HCT116 (cell line): ENCODE measurements around the gene MARVELD1. TPM values are rescaled to one million over a fixed set of nuclear protein-coding genes. Genes with fewer than 3 reads are reported as not detected.

Experiments used
- ATAC-seq: fragments of 200-7000 bp; cut with Tn5 transposase; 2 replicates; pipeline ENCODE4 v1.9.1; 2020; ENCODE audit warnings: mild to moderate bottlenecking, moderate library complexity
- BruUV-seq: library from RNA; stranded (reverse); fragments of 400-500 nt; replicated peaks from 2 replicates; lab custom pipeline; 2021; lab: Mats Ljungman, UMichigan
- CTCF ChIA-PET: fragments of 300-600 bp; sonication (Branson Sonifier 250); formaldehyde crosslinking; loops from one replicate; lab custom pipeline; 2021; ENCODE audit warnings: antibody characterized with exemption; lab: Charles Lee
- POLR2A ChIA-PET: fragments of 300-600, 350-600 bp; sonication (Branson Sonifier 250); formaldehyde crosslinking; loops from one replicate; lab custom pipeline; 2021; ENCODE audit warnings: antibody characterized with exemption; lab: Charles Lee
- RAD21 ChIA-PET, 2 experiments: fragments of 300-600 bp; sonication (Branson Sonifier 250); formaldehyde crosslinking; loops; one replicate each; lab custom pipeline; 2023; ENCODE audit warnings: low total read pairs in 2 of 2; ENCODE audit not compliant: uncharacterized antibody in 2 of 2, unreplicated experiment in 2 of 2, low non-redundant PET in 1 of 2; lab: Charles Lee
- DNase-seq: peaks from one replicate; pipeline ENCODE4 v3.0.0-alpha.2; 2010; ENCODE audit warnings: low read depth, low spot score
- H2AFZ ChIP-seq: fragments of 200-600 bp; shearing (Covaris generic), sonication (generic); 2 replicates; pipeline ENCODE4 v1.6.1; 2017; ENCODE audit warnings: low read depth, mixed run types, mixed read lengths, antibody characterized with exemption, low read length; ENCODE audit not compliant: poor library complexity, severe bottlenecking
- H3K27ac ChIP-seq: 2 replicates; pipeline ENCODE4 v1.5.1; 2012; ENCODE audit warnings: low read depth, low read length
- H3K27me3 ChIP-seq: fragments of 200-600 bp; sonication (generic); 2 replicates; pipeline ENCODE4 v1.6.1; 2016; ENCODE audit warnings: mixed run types, low read length, mixed read lengths; ENCODE audit not compliant: insufficient read depth
- H3K36me3 ChIP-seq, 2 experiments: fragments of 200-500 bp in 1 of 2; fragments of 200-600 bp in 1 of 2; sonication (Bioruptor generic) in 1 of 2; sonication (generic) in 1 of 2; 2 replicates each; pipeline versions ENCODE4 v1.5.1 to v1.6.1; 2014 to 2016; ENCODE audit warnings: low read length in 2 of 2, inconsistent platforms in 1 of 2, mixed read lengths in 1 of 2, mixed run types in 1 of 2; ENCODE audit not compliant: insufficient read depth in 2 of 2, control insufficient read depth in 1 of 2
- H3K4me1 ChIP-seq, 2 experiments: fragments of 200-600 bp in 1 of 2; sonication (generic) in 1 of 2; 2 replicates each; pipeline versions ENCODE4 v1.5.1 to v1.6.1; 2012 to 2017; ENCODE audit warnings: low read length in 2 of 2, inconsistent platforms in 1 of 2, mild to moderate bottlenecking in 1 of 2, mixed read lengths in 1 of 2, mixed run types in 1 of 2, moderate library complexity in 1 of 2; ENCODE audit not compliant: insufficient read depth in 2 of 2, control insufficient read depth in 1 of 2
- H3K4me2 ChIP-seq: fragments of 200-600 bp; sonication (generic); 2 replicates; pipeline ENCODE4 v1.6.1; 2017; ENCODE audit warnings: mixed run types, low read length, mixed read lengths
- H3K4me3 ChIP-seq, 2 experiments: fragments of 200-600 bp in 1 of 2; sonication (generic) in 1 of 2; replicated peaks in 1 of 2; 2 replicates each; pipeline ENCODE4 v1.5.1; 2011 to 2016; ENCODE audit warnings: low read length in 2 of 2, control low read depth in 1 of 2, low read depth in 1 of 2, mild to moderate bottlenecking in 1 of 2, mixed read lengths in 1 of 2, mixed run types in 1 of 2
- H3K79me2 ChIP-seq: fragments of 200-600 bp; sonication (generic); 2 replicates; pipeline ENCODE4 v1.6.1; 2017; ENCODE audit warnings: mild to moderate bottlenecking, mixed run types, low read length, moderate library complexity, mixed read lengths; ENCODE audit not compliant: insufficient read depth
- H3K9ac ChIP-seq: fragments of 200-600 bp; sonication (generic); 2 replicates; pipeline ENCODE4 v1.6.1; 2016; ENCODE audit warnings: low read length, mixed read lengths
- H3K9me2 ChIP-seq: fragments of 200-600 bp; sonication (generic), shearing (Covaris generic); 2 replicates; pipeline ENCODE4 v1.6.1; 2017; ENCODE audit warnings: mixed run types, mild to moderate bottlenecking, moderate library complexity; ENCODE audit not compliant: insufficient read depth
- H3K9me3 ChIP-seq, 2 experiments: fragments of 200-500 bp in 1 of 2; fragments of 200-600 bp in 1 of 2; sonication (Bioruptor generic) in 1 of 2; sonication (generic) in 1 of 2; 2 replicates each; pipeline ENCODE4 v1.6.1; 2014 to 2017; ENCODE audit warnings: low read length in 2 of 2, mixed read lengths in 2 of 2, inconsistent platforms in 1 of 2, low read depth in 1 of 2, mild to moderate bottlenecking in 1 of 2, mixed run types in 1 of 2, moderate library complexity in 1 of 2; ENCODE audit not compliant: control insufficient read depth in 1 of 2, insufficient read depth in 1 of 2
- H4K20me1 ChIP-seq: fragments of 200-600 bp; sonication (generic), shearing (Covaris generic); 2 replicates; pipeline ENCODE4 v1.6.1; 2017; ENCODE audit warnings: mixed run types, mild to moderate bottlenecking, moderate library complexity; ENCODE audit not compliant: insufficient read depth
- EZH2phosphoT487 ChIP-seq: fragments of 200-600 bp; IDR thresholded peaks from 2 replicates; pipeline ENCODE4 v1.6.1; 2018; ENCODE audit warnings: antibody characterized with exemption, borderline replicate concordance
- MAX ChIP-seq: IDR thresholded peaks from 2 replicates; pipeline ENCODE4 v1.6.1; 2012
- POLR2A ChIP-seq: IDR thresholded peaks from 2 replicates; pipeline ENCODE4 v1.7.0; 2011; ENCODE audit warnings: borderline replicate concordance; ENCODE audit not compliant: insufficient read depth, insufficient read length; ENCODE audit errors: extremely low read depth
- POLR2AphosphoS5 ChIP-seq: IDR thresholded peaks from 2 replicates; pipeline ENCODE4 v1.6.1; 2011; ENCODE audit warnings: mild to moderate bottlenecking, low read depth, low read length, moderate library complexity
- RAD21 ChIP-seq: IDR thresholded peaks from 2 replicates; pipeline ENCODE4 v1.6.1; 2012; ENCODE audit warnings: low read depth, mild to moderate bottlenecking
- SIN3A ChIP-seq: IDR thresholded peaks from 2 replicates; pipeline ENCODE4 v1.6.1; 2012; ENCODE audit warnings: low read depth
- SP1 ChIP-seq: IDR thresholded peaks from 2 replicates; pipeline ENCODE4 v1.6.1; 2012; ENCODE audit warnings: low read depth
- TCF7L2 ChIP-seq: IDR thresholded peaks from 2 replicates; pipeline ENCODE4 v1.7.0; 2011; ENCODE audit warnings: borderline replicate concordance, inconsistent platforms; ENCODE audit not compliant: insufficient read depth, insufficient read length; ENCODE audit errors: extremely low read depth
- ZFX ChIP-seq: fragments of 450-650 bp; IDR thresholded peaks from 2 replicates; pipeline ENCODE4 v1.6.1; 2017
- intact Hi-C: fragments of 100-400 bp; cut with micrococcal nuclease; formaldehyde crosslinking; loops from 2 replicates; pipeline ENCODE4 v1.10.0; 2022
- total RNA-seq: library from RNA; stranded (reverse); gene quantifications from one replicate; pipeline ENCODE4 v1.2.1, GENCODE V29; 2021; ENCODE audit not compliant: unreplicated experiment

MARVELD1 gene
- total RNA-seq, 1 experiment from 2014 or later = 36.1 TPM

GRCh38 chr10:97713826-97714400 lies 383 bp downstream of the MARVELD1 start:
- peak; percentile 52 for ATAC-seq
- CTCF ChIA-PET = interaction anchor here (0.6 to 2.6 kb wide), 7 partner anchors 10 to 83 kb away, joined by 3 to 16 read pairs (median 5); partner anchors contain the start of gene AVPI1

More at GRCh38 chr10:97713826-97714400, 383 bp downstream of the MARVELD1 start:
- Histone ChIP-seq H3K27ac (peak overlapping the region; percentile 99), H3K4me1 (peaks cover 32 to 52% of the 10 kb centered on the region in 2 experiments), H2AFZ (no peak overlapping the region), H3K4me2 (peak overlapping the region; percentile 76), H3K36me3 (peaks cover 0 to 12% of the 10 kb centered on the region in 2 experiments; a peak in 2 of 4 replicates), H3K9me2 (no peaks in the 10 kb centered on the region), H3K79me2 (peaks cover 26% of the 10 kb centered on the region; the same call in 1 of the 2 replicates), H3K27me3 (no peaks in the 10 kb centered on the region), H3K9me3 (no peaks in the 10 kb centered on the region), H3K4me3 (peak overlapping the region; percentile 72 to 81), H4K20me1 (no peaks in the 10 kb centered on the region), H3K9ac (peak overlapping the region; percentile 94)
- ChIA-PET POLR2A (interaction anchor here (1.4 to 2.3 kb wide), 3 partner anchors 10 to 27 kb away, joined by 7 to 12 read pairs (median 7); partner anchors contain the start of genes AVPI1 and ZFYVE27), RAD21 (no interaction called here)
- intact Hi-C loops = no loop called here
- DNase-seq = no peak
- no TSS peak for BruUV-seq
- peak; percentile 93 for TF ChIP-seq ZFX
- TF ChIP-seq RAD21 = no peak
- TF ChIP-seq SIN3A = peak; percentile 78
- TF ChIP-seq EZH2phosphoT487 = no peak
- peak; percentile 20; the same call in 1 of the 2 replicates for TF ChIP-seq SP1
- TF ChIP-seq POLR2AphosphoS5 = peak; percentile 90
- TF ChIP-seq MAX = peak; percentile 97
- TF ChIP-seq POLR2A = peak; percentile 62
- peak; percentile 35 for TF ChIP-seq TCF7L2
